Memory B cell (primary cell): ENCODE measurements around the gene LIMD2.

Experiments
- ATAC-seq: fragments of 150-1000 bp; cut with Tn5 transposase; 2 replicates; pipeline ENCODE4 v1.10.0; 2021; ENCODE audit warnings: low read depth, mild to moderate bottlenecking, moderate library complexity
- DNase-seq, 2 donors: peaks; one replicate each; pipeline ENCODE4 v3.0.0; 2022; ENCODE audit warnings: low spot score in 2 of 2
- H3K27ac Mint-ChIP-seq: one replicate; pipeline ENCODE4 v1.8.0; 2022; ENCODE audit warnings: mild to moderate bottlenecking, moderate library complexity, mixed read lengths
- H3K27me3 Mint-ChIP-seq: one replicate; pipeline ENCODE4 v1.8.0; 2022; ENCODE audit warnings: mixed read lengths
- H3K36me3 Mint-ChIP-seq: one replicate; pipeline ENCODE4 v1.8.0; 2022; ENCODE audit warnings: mild to moderate bottlenecking, mixed read lengths
- H3K4me1 Mint-ChIP-seq: one replicate; pipeline ENCODE4 v1.8.0; 2022; ENCODE audit warnings: mixed read lengths
- H3K4me3 Mint-ChIP-seq: one replicate; pipeline ENCODE4 v1.8.0; 2022; ENCODE audit warnings: mild to moderate bottlenecking, moderate library complexity, mixed read lengths
- H3K9me3 Mint-ChIP-seq: one replicate; pipeline ENCODE4 v1.8.0; 2022; ENCODE audit warnings: mixed read lengths

LIMD2 gene

DNA sequence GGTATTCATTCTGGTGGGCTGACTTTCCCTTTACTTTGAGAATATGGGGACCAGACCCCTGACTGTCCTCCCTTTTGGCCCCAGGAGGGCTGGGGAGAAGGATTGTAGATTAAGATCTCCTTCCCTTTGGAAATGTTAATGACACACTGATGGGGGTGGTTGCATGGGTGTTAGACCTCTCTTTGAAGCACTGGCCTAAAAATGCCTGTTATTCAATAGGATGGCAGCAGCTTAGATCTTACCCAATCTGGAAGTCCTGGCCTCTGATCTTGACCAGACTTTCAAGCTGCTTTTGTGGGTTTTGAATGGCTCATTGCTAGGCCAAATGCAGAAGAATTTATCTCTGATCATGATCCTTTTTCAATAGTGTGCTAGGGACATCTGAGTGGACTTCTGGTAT, 52.0 kb downstream of the LIMD2 start:
- Mint-ChIP-seq H3K4me1 (peaks cover 25% of the 10 kb centered on the region), H3K36me3 (peaks cover 6% of the 10 kb centered on the region), H3K9me3 (no peaks in the 10 kb centered on the region), H3K4me3 (no peak overlapping the region), H3K27me3 (no peaks in the 10 kb centered on the region), H3K27ac (no peak overlapping the region)
- DNase-seq (no peak), ATAC-seq (no peak)

GRCh38 chr17:63647065-63647725, 52.7 kb downstream of the LIMD2 start:
- ATAC-seq (no peak), DNase-seq (no peak)
- Mint-ChIP-seq H3K9me3 (no peaks in the 10 kb centered on the region), H3K4me3 (no peak overlapping the region), H3K27ac (peak overlapping the region; percentile 7), H3K36me3 (peaks cover 3% of the 10 kb centered on the region), H3K27me3 (no peaks in the 10 kb centered on the region), H3K4me1 (peaks cover 24% of the 10 kb centered on the region)

DNA sequence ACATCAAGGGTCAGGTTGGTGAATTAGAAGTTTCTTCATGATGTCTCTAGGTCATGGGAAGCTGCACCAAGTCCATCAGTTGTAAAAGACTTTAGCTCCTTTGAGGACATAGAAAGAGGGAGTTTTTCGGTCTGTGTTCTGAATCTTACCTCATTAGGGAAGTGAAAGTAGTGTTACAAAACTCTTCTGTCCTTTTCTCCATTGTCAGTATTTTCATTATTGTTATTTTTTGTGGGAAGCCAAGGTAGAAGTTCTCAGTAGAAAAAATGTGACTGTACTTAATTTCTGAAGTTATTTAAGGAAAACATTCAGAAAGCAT, 53.5 kb downstream of the LIMD2 start:
- Mint-ChIP-seq H3K36me3 (no peaks in the 10 kb centered on the region), H3K9me3 (no peaks in the 10 kb centered on the region), H3K27me3 (no peaks in the 10 kb centered on the region), H3K4me1 (peaks cover 26% of the 10 kb centered on the region), H3K27ac (peak overlapping the region; percentile 7), H3K4me3 (no peak overlapping the region)
- ATAC-seq, result peak; percentile 95
- peak in 1 of 2 donors; percentile 31 for DNase-seq
